H9 (cell line): ENCODE measurements around the gene TGFBI. TPM values are rescaled to one million over a fixed set of nuclear protein-coding genes. Genes with fewer than 3 reads are reported as not detected.

Experiments
- DNase-seq: peaks from one replicate; pipeline ENCODE4 v3.0.0-alpha.2; 2017
- H2AFZ ChIP-seq: one replicate; pipeline ENCODE4 v1.6.1; 2013; ENCODE audit warnings: mild to moderate bottlenecking, low read length, control low read depth, moderate library complexity
- H2AK5ac ChIP-seq: 2 replicates; pipeline ENCODE4 v1.6.1; 2013; ENCODE audit warnings: low read length, control low read depth, mixed read lengths; ENCODE audit not compliant: insufficient read length
- H2BK120ac ChIP-seq: one replicate; pipeline ENCODE4 v1.6.1; 2013; ENCODE audit warnings: low read depth, mild to moderate bottlenecking, low read length, control low read depth, inconsistent platforms; ENCODE audit not compliant: poor library complexity, severe bottlenecking
- H2BK12ac ChIP-seq: 2 replicates; pipeline ENCODE4 v1.6.1; 2013; ENCODE audit warnings: low read length, control low read depth, mixed read lengths, low read depth; ENCODE audit not compliant: insufficient read length
- H2BK15ac ChIP-seq: 2 replicates; pipeline ENCODE4 v1.6.1; 2013; ENCODE audit warnings: low read depth, low read length, control low read depth
- H2BK20ac ChIP-seq: one replicate; pipeline ENCODE4 v1.6.1; 2013; ENCODE audit warnings: low read depth, mild to moderate bottlenecking, low read length, control low read depth, inconsistent platforms; ENCODE audit not compliant: poor library complexity, severe bottlenecking
- H2BK5ac ChIP-seq: 2 replicates; pipeline ENCODE4 v1.6.1; 2013; ENCODE audit warnings: low read length, control low read depth, mixed read lengths; ENCODE audit not compliant: insufficient read length
- H3K14ac ChIP-seq: 2 replicates; pipeline ENCODE4 v1.6.1; 2013; ENCODE audit warnings: low read length, control low read depth; ENCODE audit not compliant: insufficient read depth
- H3K18ac ChIP-seq: 2 replicates; pipeline ENCODE4 v1.6.1; 2013; ENCODE audit warnings: low read depth, mild to moderate bottlenecking, mixed read lengths, low read length, control low read depth; ENCODE audit not compliant: insufficient read length
- H3K23ac ChIP-seq: 2 replicates; pipeline ENCODE4 v1.6.1; 2013; ENCODE audit warnings: low read length, control low read depth, mixed read lengths, low read depth; ENCODE audit not compliant: insufficient read length
- H3K23me2 ChIP-seq: 2 replicates; pipeline ENCODE4 v1.6.1; 2013; ENCODE audit warnings: low read depth, mild to moderate bottlenecking, mixed read lengths, low read length, control low read depth; ENCODE audit not compliant: insufficient read length, poor library complexity, severe bottlenecking
- H3K27ac ChIP-seq: 2 replicates; pipeline ENCODE4 v1.5.1; 2013; ENCODE audit warnings: low read length, control low read depth, mixed read lengths, low read depth; ENCODE audit not compliant: insufficient read length
- H3K27me3 ChIP-seq: 2 replicates; pipeline ENCODE4 v1.6.1; 2013; ENCODE audit warnings: low read length, control low read depth, inconsistent platforms; ENCODE audit not compliant: insufficient read depth
- H3K4ac ChIP-seq: 2 replicates; pipeline ENCODE4 v1.6.1; 2013; ENCODE audit warnings: low read depth, mild to moderate bottlenecking, control low read depth, inconsistent platforms, low read length, moderate library complexity
- H3K4me1 ChIP-seq: 2 replicates; pipeline ENCODE4 v1.6.1; 2013; ENCODE audit warnings: low read length, control low read depth, inconsistent platforms; ENCODE audit not compliant: insufficient read depth
- H3K4me2 ChIP-seq: 2 replicates; pipeline ENCODE4 v1.6.1; 2013; ENCODE audit warnings: low read length, control low read depth, mixed read lengths; ENCODE audit not compliant: insufficient read length, insufficient read depth
- H3K56ac ChIP-seq: 2 replicates; pipeline ENCODE4 v1.6.1; 2013; ENCODE audit warnings: low read depth, mild to moderate bottlenecking, mixed read lengths, low read length, control low read depth; ENCODE audit not compliant: insufficient read length
- H3K79me1 ChIP-seq: 2 replicates; pipeline ENCODE4 v1.6.1; 2013; ENCODE audit warnings: low read depth, mild to moderate bottlenecking, moderate library complexity, low read length, control low read depth, inconsistent platforms; ENCODE audit not compliant: insufficient read depth, poor library complexity, severe bottlenecking
- H3K79me2 ChIP-seq: 2 replicates; pipeline ENCODE4 v1.6.1; 2013; ENCODE audit warnings: low read length, control low read depth, inconsistent platforms; ENCODE audit not compliant: insufficient read depth
- H3K9ac ChIP-seq: 2 replicates; pipeline ENCODE4 v1.6.1; 2013; ENCODE audit warnings: low read length, control low read depth, mixed read lengths; ENCODE audit not compliant: insufficient read length; ENCODE audit errors: extremely low read depth
- H3K9me3 ChIP-seq: one replicate; pipeline ENCODE4 v1.6.1; 2013; ENCODE audit warnings: low read depth, low read length, inconsistent platforms; ENCODE audit not compliant: control insufficient read depth
- H3T11ph ChIP-seq: one replicate; pipeline ENCODE4 v1.6.1; 2013; ENCODE audit warnings: mild to moderate bottlenecking, low read length, control low read depth, inconsistent platforms
- H4K20me1 ChIP-seq: one replicate; pipeline ENCODE4 v1.6.1; 2013; ENCODE audit not compliant: control insufficient read depth, insufficient read length, insufficient read depth
- H4K5ac ChIP-seq: 2 replicates; pipeline ENCODE4 v1.6.1; 2013; ENCODE audit warnings: low read depth, mild to moderate bottlenecking, mixed read lengths, low read length, control low read depth; ENCODE audit not compliant: insufficient read length
- H4K8ac ChIP-seq: replicated peaks from 2 replicates; pipeline ENCODE4 v1.6.1; 2013; ENCODE audit warnings: low read length, control low read depth, mixed read lengths, low read depth; ENCODE audit not compliant: insufficient read length
- H4K91ac ChIP-seq: 2 replicates; pipeline ENCODE4 v1.6.1; 2013; ENCODE audit warnings: low read depth, mild to moderate bottlenecking, moderate library complexity, mixed read lengths, low read length, control low read depth; ENCODE audit not compliant: insufficient read length
- H3K27ac Mint-ChIP-seq, 3 experiments: 2 replicates in 2 of 3; 3 replicates in 1 of 3; pipeline ENCODE4 v1.8.0; 2020 to 2021; ENCODE audit warnings: mixed read lengths in 3 of 3, mild to moderate bottlenecking in 1 of 3, moderate library complexity in 1 of 3
- H3K27me3 Mint-ChIP-seq: 2 replicates; pipeline ENCODE4 v1.8.0; 2021; ENCODE audit warnings: low read depth, mild to moderate bottlenecking, moderate library complexity, mixed read lengths
- H3K36me3 Mint-ChIP-seq, 3 experiments: 2 replicates in 2 of 3; 3 replicates in 1 of 3; pipeline ENCODE4 v1.8.0; 2020 to 2021; ENCODE audit warnings: low read depth in 3 of 3, mixed read lengths in 3 of 3; ENCODE audit not compliant: insufficient read depth in 1 of 3
- H3K4me1 Mint-ChIP-seq, 2 experiments: 2 replicates each; pipeline ENCODE4 v1.8.0; 2020; ENCODE audit warnings: mixed read lengths in 2 of 2
- H3K4me3 Mint-ChIP-seq, 2 experiments: 2 replicates in 1 of 2; 3 replicates in 1 of 2; pipeline ENCODE4 v1.8.0; 2020 to 2021; ENCODE audit warnings: mild to moderate bottlenecking in 2 of 2, mixed read lengths in 2 of 2, moderate library complexity in 1 of 2
- H3K9me3 Mint-ChIP-seq, 2 experiments: 2 replicates in 1 of 2; 3 replicates in 1 of 2; pipeline ENCODE4 v1.8.0; 2020; ENCODE audit warnings: mild to moderate bottlenecking in 2 of 2, mixed read lengths in 2 of 2, moderate library complexity in 1 of 2
- CTCF ChIP-seq: fragments of 200-600 bp; sonication (generic); conservative IDR thresholded peaks from 3 replicates; pipeline ENCODE4 v1.8.0; 2021; ENCODE audit warnings: antibody characterized with exemption, mild to moderate bottlenecking
- WGBS: extraction: QIAGEN DNeasy Blood & Tissue Kit; methylation state at CpG from one replicate; pipeline ENCODE4 v1.1.7; 2013; ENCODE audit warnings: missing lambda C conversion rate, low lambda C conversion rate, mixed read lengths; ENCODE audit not compliant: insufficient read length; ENCODE audit errors: extremely low coverage; 5-methylcytosine and 5-hydroxymethylcytosine counted together
- total RNA-seq: library from RNA; stranded (reverse); gene quantifications from 2 replicates; pipeline ENCODE4 v1.2.1, GENCODE V29; 2021

TGFBI gene
- total RNA-seq, 1 experiment from 2014 or later, result 4.7 TPM

DNA sequence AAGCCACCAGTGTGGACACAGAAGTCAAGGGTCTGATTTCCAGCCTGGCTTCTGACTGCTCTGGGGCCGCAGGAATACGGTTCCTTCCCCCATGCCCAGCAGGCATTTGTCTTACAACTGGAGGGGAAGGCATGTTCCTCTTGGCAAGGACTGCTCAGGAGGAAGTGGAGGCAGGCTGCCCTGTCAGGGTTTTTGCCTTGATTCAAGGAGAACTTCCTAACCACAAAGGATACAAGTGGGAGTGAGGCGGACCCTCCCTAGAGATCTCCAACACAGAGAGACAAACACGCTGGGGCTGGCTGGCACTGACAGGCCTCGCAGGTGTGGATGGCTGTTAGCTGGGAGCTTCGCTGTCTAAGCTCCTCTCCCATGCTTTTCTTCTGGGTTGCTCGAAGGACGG, 19.1 kb downstream of the TGFBI start:
- no peak overlapping the region for H3K14ac ChIP-seq
- no peak overlapping the region for H2AK5ac ChIP-seq
- no peak overlapping the region for H3K56ac ChIP-seq
- H2BK12ac ChIP-seq, result no peak overlapping the region
- Mint-ChIP-seq H3K4me1 (peaks cover under 1% of the 10 kb centered on the region in 2 experiments; a peak in 2 of 4 replicates), H3K4me3 (no peak overlapping the region; a peak in 1 of 5 replicates), H3K27ac (no peak overlapping the region), H3K36me3 (no peaks in the 10 kb centered on the region), H3K9me3 (no peaks in the 10 kb centered on the region), H3K27me3 (peaks cover 6% of the 10 kb centered on the region; the same call in 1 of the 2 replicates)
- H4K8ac ChIP-seq, result no peak overlapping the region
- H3K4me2 ChIP-seq, result no peak overlapping the region
- H3K4me1 ChIP-seq, result no peaks in the 10 kb centered on the region
- H2AFZ ChIP-seq, result no peak overlapping the region
- no peak overlapping the region for H3K4ac ChIP-seq
- no CpG with 5 or more reads among the region's 8 CpGs for WGBS
- H3K23ac ChIP-seq, result no peak overlapping the region
- H3T11ph ChIP-seq, result no peak overlapping the region
- H4K20me1 ChIP-seq, result no peaks in the 10 kb centered on the region
- H2BK20ac ChIP-seq, result no peak overlapping the region
- no peak overlapping the region for H4K91ac ChIP-seq
- no peaks in the 10 kb centered on the region for H3K79me1 ChIP-seq
- no peak overlapping the region for H3K18ac ChIP-seq
- DNase-seq, result no peak
- H3K9me3 ChIP-seq, result no peaks in the 10 kb centered on the region
- H4K5ac ChIP-seq, result no peak overlapping the region
- TF ChIP-seq CTCF, result no peak
- H3K27me3 ChIP-seq, result no peaks in the 10 kb centered on the region
- H2BK15ac ChIP-seq, result no peak overlapping the region
- H3K23me2 ChIP-seq, result no peaks in the 10 kb centered on the region
- H3K9ac ChIP-seq, result no peak overlapping the region
- no peak overlapping the region for H2BK120ac ChIP-seq
- no peak overlapping the region for H2BK5ac ChIP-seq
- no peak overlapping the region for H3K27ac ChIP-seq
- no peaks in the 10 kb centered on the region for H3K79me2 ChIP-seq
